HTR-8/SVneo (cell line): ENCODE data around the gene SYNGR3.
"Not testable (repeated sequence)": the region's sequence is repeated elsewhere in the genome, so short reads cannot be mapped to it uniquely, and the experiment has no call there.

Experiments
- DNase-seq: peaks from one replicate; pipeline ENCODE4 v3.0.0; 2011; ENCODE audit warnings: low spot score, mixed read lengths; ENCODE audit not compliant: insufficient read length
- FAIRE-seq: peaks from 2 replicates; lab custom pipeline; 2011; peaks lifted over from hg19 to GRCh38; lab: Jason Lieb, UNC

Gene SYNGR3

DNA sequence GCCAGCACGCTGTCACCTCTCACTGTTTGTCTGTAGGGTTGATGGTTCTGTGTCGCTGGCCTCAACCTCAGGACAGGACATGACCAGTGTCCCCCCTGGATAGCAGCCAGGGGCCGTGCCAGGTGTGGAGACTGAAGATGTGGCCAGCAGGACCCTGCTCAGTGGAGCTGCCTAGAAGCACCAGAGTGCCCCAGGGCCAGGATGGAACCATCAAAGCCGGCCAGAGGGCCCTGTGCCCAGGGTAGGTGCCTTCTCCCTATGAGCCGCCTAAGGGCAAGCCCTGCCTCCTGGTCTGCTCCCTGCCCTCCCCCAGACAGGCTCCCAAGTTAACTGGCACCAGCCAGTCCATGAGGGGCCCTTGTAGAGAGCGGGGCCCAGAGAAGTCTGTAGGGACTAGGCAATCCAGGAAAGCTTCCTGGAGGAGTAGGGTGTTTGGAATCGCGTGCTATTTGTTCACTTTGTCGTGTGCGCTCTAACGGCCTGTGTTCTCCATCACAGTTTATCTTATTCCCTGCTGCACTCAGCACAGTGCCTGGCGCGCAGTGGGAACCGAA is 31.0 kb upstream of the SYNGR3 start:
- FAIRE-seq (no peak), DNase-seq (no peak)

DNA sequence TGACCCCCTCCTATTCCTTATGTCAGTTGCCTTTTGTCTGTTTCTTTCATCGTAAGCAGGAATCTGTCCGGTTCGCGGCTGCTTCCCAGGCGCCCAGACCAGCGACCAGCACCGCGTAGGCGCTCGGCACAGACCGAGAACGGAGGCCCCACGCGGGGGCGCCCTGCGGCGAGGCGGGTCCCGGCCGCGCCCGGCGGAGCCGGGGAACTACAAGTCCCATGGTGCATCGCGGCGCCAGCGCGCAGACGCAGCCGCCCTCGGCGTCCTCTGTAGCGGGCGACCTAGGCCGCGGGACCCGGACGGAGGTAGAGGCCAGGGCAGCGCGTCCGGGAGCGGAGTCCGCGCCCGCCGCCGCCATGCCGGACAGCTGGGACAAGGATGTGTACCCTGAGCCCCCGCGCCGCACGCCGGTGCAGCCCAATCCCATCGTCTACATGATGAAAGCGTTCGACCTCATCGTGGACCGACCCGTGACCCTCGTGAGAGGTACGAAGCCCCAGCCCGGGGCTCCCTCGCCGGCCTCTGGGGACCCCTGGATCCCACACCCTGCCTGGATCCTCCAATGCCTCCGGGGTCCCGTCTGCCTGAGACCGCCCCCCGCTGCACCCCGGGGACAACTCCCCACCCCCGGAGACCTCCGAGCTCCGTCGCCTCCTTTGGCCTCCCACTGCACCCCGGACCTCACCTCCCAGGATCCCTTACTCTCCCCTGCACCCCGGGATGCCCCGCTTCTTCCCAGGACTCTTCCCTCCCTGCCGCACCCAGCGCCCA is 30.3 kb upstream of the SYNGR3 start, which contains the start of gene NDUFB10:
Gene NDUFB10 (plus strand): TSS at position 270 of the 771 bp plus-strand sequence. CDS start 87 bp downstream, at position 357.
- peak; percentile 93 for DNase-seq
- peak; percentile 57 for FAIRE-seq

DNA sequence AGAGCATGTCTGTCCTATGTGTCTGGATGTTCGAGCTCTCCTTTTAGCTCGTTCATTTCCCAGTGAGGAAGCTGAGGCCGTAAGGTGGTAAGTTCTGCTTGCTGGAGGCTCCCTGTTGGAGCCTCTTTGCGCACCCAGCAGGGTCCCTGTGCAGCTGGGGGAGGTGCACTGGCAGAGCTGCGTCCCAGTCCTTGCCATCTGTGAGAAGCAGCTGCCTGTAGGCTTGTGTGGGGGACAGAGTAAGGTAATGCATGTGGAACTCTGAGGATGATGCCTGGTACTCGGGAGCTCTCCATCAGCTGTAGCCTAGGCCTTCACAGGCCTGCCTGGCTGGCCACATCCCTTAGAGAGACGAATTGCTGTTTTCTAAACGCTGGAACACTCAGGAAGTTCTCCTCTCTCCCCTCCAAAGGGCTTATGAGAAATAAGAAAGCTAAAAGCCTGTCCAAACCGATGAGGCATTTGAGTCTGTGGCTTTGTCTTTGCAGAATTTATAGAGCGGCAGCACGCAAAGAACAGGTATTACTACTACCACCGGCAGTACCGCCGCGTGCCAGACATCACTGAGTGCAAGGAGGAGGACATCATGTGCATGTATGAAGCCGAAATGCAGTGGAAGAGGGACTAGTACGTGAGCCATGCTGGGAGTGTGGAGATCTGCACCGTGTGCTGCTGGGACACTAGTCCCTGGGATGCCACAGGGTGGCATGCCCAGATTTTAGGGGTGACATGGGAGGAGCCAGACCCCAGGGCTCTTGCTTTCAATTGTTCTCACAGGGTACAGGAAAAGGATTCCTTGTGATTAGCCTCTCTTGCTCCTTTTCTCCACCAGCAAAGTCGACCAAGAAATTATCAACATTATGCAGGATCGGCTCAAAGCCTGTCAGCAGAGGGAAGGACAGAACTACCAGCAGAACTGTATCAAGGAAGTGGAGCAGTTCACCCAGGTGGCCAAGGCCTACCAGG is 28.8 kb upstream of the SYNGR3 start:
- no peak for FAIRE-seq

DNA sequence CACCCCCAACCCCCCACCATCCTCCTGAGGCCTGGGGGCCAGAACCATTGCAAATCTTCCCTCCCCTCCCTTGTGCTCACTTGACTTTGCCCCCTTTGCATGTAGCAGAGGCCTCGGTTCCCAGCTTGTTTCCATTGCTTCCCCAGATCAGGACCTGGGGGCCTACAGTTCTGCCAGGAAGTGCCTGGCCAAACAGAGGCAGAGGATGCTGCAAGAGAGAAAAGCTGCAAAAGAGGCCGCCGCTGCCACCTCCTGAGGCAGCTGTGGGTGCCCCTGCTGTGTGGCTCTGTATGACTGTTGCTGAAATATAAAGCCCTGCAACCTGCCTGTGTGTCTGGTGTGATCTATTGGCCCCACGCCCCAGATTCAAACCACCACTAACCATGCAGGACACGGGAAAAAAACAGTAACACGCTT is 28.1 kb upstream of the SYNGR3 start:
- DNase-seq = no peak
- FAIRE-seq = no peak

More for the DNA sequence above, 28.8 kb upstream of the SYNGR3 start:
- DNase-seq = no peak

DNA sequence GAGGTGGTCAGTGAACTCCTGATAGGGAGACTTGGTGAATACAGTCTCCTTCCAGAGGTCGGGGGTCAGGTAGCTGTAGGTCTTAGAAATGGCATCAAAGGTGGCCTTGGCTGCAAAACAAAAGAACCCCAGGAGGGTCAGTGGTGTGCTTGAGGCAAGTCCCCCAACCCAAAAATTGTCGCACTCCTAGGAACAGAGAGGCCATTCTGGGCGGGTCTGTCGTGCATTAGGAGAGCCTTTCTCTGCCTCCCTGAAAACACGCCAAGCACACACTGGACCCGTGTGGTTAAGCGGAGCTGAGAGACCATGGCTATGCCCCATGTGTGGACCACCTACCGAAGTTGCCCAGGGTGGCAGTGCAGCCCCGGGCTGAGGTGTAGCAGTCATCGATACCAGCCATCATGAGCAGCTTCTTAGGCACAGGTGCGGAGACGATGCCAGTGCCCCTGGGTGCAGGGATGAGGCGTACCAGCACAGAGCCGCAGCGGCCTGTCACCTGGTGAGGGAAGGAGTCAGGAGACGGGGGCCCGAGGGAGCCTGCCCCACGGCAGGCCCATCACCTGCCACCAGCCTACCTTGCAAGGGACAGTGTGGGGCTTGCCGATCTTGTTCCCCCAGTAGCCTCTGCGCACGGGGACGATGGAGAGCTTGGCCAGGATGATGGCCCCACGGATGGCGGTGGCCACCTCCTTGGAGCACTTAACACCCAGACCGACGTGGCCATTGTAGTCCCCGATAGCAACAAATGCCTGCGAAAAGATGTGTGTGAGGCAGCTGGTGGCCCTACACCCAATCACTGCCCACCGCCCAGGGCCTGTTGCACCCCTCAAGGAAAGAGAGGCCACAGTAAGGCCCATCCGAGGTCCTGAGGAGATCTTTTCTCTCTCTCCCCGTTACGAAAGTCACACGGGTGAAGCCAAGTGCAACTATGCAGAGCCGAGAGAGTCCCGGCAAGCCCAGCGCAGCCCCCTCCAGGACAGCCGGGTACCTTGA is 27.3 kb upstream of the SYNGR3 start:
- FAIRE-seq, DNase-seq: not testable (repeated sequence)

DNA sequence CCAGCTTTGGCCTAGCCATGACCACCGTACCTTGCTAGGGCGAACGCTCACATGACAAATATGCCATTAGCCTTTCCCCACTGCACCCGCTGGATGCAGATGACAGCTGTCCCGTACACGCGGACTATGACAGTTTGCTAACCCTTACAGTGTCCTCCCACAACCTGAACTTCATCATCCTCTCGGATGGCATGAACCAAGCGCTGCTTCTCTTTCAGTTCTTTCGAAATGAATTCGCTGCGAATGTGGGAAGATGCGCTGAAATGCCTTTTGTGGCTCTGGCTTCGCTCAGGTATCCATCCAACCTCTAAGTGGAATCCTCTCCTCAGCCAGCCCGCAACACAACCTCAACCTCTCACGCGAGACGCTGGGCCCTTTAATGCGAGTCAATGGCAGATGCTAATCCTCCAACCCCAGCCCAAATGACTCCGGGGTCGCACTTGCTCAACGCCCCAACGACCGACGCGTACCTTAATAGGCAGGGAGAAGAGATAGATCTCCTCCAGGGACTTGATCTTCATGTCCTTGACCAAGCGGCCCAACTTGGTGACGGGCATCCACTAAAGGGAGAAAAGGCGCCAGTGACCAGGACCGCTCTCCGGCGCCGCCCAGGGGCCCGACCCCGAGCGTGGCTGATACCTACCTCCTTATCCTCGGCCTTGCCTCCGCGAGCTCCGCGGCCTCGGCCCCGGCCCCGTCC is 25.8 kb upstream of the SYNGR3 start:
- DNase-seq (no peak), FAIRE-seq (no peak)

DNA sequence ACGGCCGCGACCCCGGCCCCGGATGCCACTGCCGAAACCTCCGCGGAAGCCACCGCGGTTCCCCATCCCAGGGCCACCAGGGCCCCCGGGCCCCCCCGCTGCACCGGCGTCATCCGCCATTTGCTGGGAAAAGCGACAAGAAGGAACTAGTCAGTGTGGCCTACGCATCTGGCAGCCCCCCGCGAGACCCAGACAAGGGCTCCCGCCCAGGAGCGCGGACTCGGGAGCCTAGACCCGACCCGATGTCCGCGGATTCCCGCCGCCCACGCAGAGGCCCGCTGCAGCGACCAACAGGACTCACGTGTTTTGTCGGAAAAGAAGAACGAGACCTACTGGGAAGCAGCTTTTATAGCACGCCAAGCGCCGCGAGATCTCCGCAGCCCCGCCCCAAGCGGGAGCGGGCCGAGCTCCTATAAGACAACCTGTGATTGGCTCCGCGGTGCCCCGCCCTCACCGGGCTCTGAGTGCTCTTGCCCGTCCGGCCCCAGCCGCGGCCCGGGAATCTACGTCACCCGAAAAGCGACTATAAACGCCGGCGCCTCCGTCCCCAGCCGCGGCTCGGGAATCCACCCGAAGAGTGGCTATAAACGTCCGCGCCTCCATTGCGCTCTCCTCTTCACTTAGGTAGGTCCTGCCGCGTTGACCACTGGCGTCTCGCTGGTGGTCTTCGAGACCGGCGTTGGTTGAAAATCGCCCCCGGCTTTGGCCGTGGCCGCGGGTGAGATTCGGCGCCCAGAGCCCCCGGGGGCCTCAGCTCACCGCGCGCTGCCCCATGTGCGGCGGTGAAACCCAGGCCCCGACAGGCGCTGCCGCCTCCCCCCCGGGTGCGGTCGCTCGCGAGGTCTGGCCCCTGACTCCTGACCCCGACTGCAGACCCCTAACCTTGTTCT is 25.0 kb upstream of the SYNGR3 start, which contains the start of gene RPS2:
Gene RPS2 (minus strand): TSS at position 321 of the 890 bp plus-strand sequence. CDS start 201 bp downstream, at position 120.
- peak; percentile 98 for DNase-seq
- no peak for FAIRE-seq

DNA sequence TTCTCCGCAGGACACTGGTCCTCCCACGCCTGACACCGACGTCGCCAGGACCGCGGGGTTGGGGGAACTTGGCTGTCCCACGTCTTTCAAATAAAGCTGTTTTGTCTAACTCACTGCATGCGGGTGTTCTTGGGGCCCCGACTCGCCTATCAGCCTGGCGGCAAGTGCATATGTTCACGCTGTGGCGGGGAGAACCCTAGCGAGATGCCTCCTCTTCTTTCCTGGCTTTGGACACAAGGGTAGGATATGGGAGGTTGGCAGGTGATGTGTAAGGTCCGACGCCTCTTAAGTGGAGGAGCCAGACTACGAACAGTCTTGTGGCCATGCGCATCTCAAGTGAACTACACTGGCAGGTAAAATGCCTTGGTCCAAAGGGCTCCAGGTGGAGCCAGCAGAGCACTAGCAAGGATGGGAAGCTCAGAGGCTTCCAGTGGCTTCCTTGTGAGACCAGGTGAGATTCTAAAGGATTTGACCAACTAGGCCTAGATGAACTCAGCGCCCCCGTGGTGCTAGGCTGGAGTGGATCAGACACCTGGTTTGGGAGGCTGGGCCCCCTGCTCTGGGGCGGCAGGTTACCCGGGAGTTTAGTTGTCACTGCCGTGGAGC is 24.3 kb upstream of the SYNGR3 start:
- no peak for FAIRE-seq
- DNase-seq = no peak

DNA sequence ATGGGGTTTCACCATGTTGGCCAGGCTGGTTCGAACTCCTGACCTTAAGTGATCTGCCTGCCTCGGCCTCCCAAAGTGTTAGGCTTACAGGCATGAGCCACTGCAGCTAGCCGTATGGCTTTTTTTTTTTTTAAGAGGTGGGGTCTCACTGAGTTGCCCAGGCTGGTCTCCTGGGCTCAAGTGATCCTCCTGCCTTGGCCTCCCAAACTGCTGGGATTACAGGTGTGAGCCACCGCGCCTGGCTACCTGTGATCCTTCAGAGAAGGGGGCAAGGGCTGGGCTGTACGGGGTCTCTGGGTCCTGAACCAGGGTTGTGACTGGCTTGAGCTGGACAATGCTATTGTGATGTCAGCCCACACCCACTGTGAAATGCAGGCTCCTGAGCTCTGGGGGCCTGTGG is 23.3 kb upstream of the SYNGR3 start, which contains the start of gene RNF151:
Gene RNF151 (plus strand): TSS at position 397 of the 400 bp plus-strand sequence. CDS start 26 bp downstream, outside the sequence.
- DNase-seq = no peak
- FAIRE-seq = no peak

DNA sequence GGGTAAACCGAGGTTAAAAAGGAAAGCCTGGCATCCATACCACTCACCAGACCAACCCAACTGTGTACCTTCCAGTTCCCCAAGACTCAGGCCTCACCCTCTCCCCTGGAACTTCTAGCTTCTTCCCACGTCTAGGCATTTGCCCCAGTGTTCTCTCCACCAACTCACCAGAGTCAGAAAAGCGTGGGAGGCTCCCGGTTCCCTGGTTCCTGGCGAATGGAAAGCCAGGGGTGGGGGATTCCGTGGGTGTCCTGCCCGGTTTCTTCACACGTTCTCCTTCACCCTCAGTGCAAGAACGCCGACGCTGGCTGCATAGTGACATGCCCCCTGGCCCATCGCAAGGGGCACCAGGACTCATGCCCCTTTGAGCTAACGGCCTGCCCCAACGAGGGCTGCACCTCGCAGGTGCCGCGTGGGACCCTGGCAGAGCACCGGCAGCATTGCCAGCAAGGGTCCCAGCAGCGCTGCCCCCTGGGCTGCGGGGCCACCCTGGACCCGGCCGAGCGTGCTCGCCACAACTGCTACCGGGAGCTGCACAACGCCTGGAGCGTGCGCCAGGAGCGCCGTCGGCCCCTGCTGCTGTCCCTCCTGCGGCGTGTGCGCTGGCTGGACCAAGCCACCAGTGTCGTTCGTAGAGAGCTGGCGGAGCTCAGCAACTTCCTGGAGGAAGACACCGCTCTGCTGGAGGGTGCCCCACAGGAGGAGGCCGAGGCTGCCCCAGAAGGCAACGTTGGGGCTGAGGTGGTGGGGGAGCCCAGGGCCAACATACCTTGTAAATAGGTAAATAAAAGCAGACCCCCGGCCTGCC is 21.4 kb upstream of the SYNGR3 start:
- DNase-seq (no peak), FAIRE-seq (no peak)

DNA sequence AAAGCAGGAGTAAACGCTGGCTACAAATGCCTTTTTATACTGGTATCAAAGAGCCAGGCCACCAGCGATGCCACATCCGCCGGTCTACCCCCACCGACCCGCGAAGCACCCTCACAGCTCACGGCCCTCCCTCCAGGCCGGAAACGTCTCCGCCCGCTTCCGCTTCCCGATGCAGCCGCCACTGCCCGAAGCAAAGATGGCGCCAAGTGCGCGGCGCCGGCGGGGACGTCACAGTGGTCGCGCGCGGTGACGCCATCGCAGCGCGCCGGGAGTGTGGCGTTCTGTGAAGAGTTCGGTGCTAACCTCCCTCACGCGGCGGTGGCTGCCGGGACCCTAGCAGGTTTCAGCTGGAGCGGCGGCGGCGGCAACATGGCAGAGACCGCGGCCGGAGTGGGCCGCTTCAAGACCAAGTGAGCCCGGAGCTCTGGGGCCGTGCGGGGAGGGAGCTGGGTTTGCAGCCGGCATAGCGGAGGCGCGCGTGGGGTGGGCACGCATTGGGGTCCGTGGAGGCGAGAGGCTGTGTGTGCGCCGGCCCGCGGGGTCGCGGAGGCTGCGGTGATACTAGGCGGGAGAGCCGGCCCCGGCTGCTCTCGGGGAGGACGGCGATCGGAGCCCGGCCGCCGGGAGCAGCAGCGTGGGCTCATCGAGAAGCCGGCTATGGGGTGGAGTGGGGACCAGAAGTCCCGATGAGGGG is 17.8 kb upstream of the SYNGR3 start, which contains the start of gene TBL3:
Gene TBL3 (plus strand): TSS at position 258 of the 694 bp plus-strand sequence. CDS start 112 bp downstream, at position 370.
- FAIRE-seq (peak; percentile 99), DNase-seq (peak; percentile 91)

DNA sequence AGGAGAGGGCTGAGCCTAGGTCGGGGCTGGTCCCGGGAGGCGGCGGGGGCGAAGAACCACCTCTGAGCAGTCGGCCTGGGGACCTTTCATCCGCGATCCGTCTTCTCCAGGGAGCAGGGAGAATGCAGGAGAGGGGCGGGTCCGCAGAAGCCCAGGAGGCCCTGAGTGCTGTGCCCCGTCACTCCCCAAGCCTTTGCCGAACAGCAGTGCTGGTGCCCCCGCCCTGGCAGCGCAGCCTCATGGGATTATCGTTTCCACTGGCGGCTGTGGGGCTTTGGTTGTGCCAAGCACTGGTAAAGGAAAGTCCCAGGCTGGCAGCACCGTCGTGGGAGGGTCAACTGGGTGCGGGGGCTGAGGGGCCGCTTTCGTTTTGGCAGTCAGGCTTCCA is 17.3 kb upstream of the SYNGR3 start:
- DNase-seq (no peak), FAIRE-seq (no peak)

DNA sequence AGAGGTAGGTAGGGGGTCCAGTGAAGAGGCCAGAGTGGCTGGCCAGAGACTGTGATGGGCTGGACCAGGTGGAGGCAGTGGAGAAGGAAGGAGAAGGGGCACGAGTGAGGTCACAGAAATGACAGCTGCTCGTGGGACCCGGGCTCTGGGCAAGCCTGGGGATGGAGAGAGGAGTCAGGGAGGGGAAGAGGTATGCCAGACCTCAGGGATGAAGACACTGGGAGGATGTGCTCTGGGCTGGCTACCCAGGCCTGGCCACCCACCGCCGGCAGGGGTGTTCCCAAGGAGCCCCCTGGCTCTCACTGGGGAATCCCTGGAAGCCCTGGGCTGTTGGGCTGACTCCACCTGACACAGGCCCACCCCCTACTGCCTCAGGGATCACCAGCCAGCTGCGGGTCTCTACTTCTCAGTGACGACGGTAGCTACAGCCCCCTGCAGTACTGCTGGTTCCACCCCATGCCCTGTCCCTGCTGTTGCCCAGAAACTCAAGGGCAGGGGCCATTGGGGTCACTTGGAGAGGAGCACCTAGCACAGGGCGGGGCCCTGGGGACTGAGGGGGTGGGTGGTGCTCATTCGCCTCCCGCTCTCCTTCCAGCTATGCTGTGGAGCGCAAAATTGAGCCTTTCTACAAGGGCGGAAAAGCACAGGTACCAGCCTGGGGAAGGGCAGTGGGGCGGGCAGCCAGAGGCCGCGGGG is 16.2 kb upstream of the SYNGR3 start:
- DNase-seq = no peak
- FAIRE-seq = no peak

DNA sequence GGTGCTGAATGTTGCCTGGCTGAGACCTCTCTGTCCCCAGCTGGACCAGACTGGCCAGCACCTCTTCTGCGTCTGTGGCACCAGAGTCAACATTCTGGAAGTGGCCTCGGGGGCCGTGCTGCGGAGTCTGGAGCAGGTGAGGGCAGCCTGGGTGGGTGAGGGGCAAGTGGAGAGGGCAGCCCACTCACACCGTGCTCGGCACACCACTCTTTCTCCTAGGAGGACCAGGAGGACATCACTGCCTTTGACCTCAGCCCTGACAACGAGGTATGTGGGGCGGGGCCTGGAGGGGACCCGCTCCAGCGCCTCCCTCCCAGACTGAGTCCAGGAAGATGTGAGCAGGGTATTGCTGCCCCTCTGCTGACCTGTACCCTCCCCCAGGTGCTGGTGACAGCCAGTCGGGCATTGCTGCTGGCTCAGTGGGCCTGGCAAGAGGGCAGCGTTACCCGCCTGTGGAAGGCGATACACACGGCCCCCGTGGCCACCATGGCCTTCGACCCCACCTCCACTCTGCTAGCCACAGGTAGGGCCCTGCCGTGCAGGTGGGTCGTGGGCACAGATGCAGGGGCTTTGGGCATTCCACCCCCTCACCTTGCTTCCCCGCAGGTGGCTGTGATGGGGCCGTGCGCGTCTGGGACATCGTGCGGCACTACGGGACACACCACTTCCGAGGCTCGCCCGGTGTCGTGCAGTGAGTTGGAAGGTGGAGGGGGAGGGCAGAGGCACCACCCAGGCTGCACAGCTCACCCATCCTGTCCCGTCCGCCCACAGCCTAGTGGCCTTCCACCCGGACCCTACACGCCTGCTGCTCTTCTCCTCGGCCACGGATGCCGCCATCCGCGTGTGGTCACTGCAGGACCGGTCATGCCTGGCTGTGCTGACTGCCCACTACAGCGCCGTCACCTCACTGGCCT is 15.4 kb upstream of the SYNGR3 start:
- no peak for DNase-seq
- FAIRE-seq = no peak
